Activated naive CD4-positive, alpha-beta T cell treated with Interleukin-2 at 50 U/mL for 16 hours (primary cell): ENCODE measurements around the gene PLPPR3.
"Not testable (repeated sequence)": the region's sequence is repeated elsewhere in the genome, so short reads cannot be mapped to it uniquely, and the experiment has no call there.

ENCODE experiments used
- DNase-seq: peaks from one replicate; pipeline ENCODE4 v3.0.0-alpha.2; 2020

Gene PLPPR3

GRCh38 chr19:825897-826644 lies 4.3 kb upstream of the PLPPR3 start:
- DNase-seq, result no peak

DNA sequence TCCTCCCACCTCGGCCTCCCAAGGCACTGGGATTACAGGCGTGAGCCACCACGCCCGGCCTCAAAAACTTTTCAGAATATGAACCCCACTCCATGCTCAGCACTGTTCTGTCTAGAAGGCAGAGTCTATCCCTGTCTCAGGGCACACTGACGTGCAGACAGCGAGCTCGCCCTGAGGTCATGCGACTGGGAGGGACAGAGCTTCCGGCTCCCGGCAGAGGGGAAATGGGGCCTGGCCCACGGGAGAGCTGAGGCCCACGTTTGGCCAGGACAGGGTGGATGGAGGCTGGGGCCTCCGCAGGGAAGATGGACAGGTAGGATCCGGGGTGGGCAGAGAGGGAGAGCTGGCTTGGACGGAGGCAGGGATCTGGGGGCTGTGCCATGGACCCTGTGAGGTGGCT lies 3.1 kb upstream of the PLPPR3 start:
- DNase-seq, result no peak

DNA sequence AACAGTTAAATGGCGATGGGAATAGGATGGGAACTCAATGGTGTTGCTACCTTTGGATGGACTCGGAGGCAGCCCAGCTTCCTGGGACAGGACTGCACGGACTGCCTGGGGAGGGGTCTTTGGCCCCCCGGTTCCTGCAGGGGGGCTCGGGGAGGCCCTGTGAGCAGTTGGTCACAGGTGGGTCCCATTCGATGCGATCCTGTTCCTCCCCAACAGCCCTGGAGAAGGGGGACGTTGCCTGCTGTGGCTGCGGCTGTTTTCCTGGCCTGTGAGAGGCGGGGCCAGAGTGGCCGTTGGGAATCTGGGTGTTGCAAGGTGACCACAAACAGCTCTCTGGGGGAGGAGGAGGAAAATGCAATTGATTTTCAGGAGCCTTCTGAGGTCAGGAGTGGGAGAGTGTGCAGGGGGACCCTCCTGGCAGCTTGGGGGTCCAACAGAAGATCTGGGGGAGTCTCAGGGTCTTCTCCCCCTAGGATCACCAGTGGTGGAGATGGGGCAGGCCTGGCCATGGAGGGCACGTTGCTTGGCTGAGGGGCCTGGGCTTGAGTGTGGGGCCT lies 1.9 kb upstream of the PLPPR3 start:
- DNase-seq, result no peak

DNA sequence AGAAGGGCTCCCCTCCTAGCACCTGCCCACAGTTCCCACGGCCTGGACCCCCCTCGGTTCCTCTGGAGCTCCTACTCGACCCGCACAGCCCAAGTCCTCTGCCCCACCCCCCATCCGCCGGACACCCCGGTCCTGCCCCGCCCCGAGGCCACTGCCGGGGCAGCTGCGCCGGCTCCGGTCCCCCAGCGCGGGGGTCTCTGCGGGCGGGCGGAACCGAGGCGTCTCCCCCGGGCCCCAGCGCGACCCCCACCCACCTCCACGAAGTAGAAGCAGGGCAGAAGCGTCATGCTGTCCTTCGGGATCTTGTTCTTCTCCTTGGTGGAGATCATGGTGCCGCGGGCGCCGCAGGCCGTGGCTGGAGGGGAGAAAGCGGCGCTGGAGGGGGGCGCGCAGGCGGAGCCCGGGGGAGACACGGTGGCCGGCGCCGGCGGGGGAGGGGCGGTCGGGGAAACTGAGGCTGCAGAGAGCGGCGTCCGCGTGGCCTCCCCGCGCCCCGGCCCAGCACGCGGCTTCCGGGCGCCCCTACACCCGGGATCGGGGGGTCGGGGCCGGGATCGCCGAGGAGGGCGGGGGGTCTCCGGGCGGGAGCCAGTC lies 427 bp downstream of the PLPPR3 start:
- DNase-seq, result no peak

GRCh38 chr19:820212-820611 lies 1.5 kb downstream of the PLPPR3 start:
- DNase-seq, result not testable (repeated sequence)

DNA sequence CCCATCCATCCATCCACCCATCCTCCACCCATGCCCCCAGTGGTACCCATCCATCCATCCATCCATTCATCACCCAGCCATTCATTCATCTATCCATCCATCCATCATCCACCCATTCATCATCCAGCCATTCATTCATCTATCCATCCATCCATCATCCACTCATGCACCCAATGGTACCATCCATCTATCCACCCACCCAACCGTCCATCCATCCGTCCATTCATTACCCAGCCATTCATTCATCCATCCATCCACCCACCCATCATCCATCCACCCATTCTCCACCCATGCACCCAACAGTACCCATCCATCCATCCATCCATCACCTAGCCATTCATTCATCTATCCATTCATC lies 5.3 kb downstream of the PLPPR3 start:
- DNase-seq, result no peak

DNA sequence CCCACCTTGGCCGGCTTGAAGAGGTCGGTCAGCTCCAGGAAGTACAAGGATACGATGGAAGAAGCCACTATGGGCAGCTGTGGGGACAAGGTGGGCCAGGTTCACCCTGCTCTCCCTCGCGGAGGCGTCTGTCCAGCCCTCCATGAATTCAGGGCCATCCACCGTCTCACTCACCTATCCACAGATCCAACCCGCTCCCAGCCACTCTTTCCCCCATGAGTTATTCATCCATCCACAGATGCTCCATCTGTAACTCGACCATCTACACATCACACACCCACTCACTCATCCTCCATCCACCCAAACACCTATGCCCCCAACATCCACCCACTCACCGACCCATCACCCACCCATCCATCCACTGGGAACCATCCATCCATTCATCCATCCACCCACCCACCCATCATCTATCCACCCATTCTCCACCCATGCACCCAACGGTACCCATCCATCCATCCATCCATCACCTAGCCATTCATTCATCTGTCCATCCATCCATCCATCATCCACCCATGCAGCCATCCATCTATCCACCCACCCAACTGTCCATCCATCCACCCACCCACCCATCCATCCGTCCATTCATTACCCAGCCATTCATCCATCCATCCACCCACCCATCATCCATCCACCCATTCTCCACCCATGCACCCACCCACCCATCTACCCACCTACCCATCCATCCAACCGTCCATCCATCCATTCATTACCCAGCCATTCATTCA lies 5.8 kb downstream of the PLPPR3 start:
- DNase-seq, result no peak

DNA sequence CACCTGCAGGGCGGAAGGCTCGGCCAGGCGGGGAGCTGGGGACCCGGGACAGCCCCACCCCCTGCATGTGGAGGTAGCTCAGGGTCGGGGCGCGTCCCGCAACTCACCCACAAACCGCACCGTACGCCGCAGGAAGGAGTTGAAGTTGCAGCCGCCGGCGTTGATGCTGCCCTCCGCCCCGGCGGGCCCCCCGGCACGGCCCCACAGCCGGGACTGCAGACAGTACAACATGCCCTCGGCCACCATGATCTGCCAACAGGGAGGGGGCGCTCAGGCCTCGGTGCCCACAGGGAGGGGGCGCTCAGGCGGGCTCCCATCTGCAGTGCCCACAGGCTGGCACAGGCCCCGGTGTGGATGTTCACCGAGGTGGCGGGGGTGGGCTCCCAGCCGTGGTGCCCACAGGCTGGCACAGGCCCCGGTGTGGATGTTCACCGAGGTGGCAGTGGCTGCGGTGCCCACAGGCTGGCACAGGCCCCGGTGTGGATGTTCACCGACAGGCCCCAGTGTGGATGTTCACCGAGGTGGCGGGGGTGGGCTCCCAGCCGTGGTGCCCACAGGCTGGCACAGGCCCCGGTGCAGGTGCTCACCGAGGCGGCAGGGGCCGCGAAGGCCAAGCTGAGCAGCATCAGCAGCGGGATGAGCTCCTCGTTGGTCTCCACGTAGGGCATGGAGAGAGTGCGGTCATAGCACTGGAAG lies 6.5 kb downstream of the PLPPR3 start:
- DNase-seq, result no peak

GRCh38 chr19:814152-815078 lies 7.3 kb downstream of the PLPPR3 start:
- DNase-seq, result no peak

- DNase-seq, result no peak
Observed at GRCh38 chr19:813219-814151, 8.3 kb downstream of the PLPPR3 start.

DNA sequence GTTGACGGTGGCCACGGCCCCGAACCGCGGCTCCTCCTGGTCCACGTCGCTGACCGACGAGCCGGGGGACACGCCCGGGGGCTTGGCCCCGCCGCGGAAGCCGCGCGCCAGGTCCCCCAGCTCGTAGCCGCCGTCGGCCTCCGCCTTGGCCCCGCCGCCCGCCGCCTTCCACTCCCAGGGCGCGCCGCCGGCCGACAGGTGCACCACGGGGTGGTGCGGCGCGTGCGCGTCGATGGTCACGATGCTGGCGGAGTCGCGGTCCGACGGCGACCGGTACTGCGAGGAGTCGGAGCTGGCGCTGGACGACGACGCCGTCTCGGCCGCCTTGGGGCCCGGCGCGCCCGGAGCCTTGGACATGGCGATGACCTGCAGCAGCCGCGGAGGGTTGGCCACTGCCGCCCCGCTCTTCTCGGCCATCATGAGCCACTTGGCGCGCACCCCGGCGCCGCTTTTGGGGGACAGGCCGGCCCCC lies 9.0 kb downstream of the PLPPR3 start:
- no peak for DNase-seq

DNA sequence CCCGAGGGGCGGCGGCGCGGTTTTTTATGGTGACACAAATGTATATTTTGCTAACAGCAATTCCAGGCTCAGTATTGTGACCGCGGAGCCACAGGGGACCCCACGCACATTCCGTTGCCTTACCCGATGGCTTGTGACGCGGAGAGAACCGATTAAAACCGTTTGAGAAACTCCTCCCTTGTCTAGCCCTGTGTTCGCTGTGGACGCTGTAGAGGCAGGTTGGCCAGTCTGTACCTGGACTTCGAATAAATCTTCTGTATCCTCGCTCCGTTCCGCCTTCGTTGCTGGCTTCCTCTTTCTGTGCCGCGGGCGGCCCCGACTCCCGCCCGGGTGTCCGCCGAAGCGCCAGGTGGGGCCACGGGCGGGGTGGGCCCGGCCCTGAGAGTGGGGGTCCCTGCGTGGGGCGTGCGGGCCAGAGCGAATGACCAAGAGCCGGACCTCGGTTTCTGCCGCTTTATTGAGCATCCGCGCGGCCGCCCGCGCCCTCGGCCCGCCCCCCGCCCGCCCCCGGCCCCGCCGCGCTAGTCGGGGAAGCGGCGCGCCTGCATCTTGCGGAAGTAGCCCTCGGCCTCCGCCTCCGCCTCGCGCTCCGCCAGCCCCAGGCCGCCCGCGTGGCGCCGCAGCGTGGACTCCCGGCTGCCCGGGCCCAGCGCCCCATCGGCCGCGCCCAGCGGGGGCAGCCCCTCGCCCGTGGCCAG lies 9.6 kb downstream of the PLPPR3 start:
- DNase-seq, result no peak

GRCh38 chr19:811506-812048 lies 10.2 kb downstream of the PLPPR3 start:
- DNase-seq, result no peak

DNA sequence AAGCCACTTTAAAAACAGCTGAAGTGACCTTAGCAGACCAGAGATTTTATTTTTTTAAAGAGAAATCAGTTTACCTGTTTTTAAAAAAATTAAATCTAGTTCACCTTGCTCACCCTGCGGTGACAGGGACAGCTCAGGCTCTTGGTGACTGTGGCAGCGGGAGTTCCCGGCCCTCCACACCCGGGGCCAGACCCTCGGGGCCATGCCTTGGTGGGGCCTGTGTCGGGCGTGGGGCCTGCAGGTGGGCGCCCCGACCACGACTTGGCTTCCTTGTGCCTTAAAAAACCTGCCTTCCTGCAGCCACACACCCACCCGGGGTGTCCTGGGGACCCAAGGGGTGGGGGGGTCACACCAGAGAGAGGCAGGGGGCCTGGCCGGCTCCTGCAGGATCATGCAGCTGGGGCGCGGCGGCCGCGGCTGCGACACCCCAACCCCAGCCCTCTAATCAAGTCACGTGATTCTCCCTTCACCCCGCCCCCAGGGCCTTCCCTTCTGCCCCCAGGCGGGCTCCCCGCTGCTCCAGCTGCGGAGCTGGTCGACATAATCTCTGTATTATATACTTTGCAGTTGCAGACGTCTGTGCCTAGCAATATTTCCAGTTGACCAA lies 10.8 kb downstream of the PLPPR3 start:
- DNase-seq, result no peak

- DNase-seq, result no peak
Observed at GRCh38 chr19:810077-810855, 11.5 kb downstream of the PLPPR3 start.

DNA sequence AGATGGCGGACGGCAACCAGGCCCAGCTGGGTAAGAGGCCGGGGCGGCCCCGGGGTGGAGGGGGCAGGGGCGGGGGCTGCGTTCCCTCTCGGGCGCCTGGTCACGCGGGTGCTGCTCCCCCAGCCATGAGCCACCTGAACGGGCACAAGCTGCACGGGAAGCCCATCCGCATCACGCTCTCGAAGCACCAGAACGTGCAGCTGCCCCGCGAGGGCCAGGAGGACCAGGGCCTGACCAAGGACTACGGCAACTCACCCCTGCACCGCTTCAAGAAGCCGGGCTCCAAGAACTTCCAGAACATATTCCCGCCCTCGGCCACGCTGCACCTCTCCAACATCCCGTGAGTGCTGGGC lies 13.4 kb downstream of the PLPPR3 start:
- DNase-seq, result no peak

DNA sequence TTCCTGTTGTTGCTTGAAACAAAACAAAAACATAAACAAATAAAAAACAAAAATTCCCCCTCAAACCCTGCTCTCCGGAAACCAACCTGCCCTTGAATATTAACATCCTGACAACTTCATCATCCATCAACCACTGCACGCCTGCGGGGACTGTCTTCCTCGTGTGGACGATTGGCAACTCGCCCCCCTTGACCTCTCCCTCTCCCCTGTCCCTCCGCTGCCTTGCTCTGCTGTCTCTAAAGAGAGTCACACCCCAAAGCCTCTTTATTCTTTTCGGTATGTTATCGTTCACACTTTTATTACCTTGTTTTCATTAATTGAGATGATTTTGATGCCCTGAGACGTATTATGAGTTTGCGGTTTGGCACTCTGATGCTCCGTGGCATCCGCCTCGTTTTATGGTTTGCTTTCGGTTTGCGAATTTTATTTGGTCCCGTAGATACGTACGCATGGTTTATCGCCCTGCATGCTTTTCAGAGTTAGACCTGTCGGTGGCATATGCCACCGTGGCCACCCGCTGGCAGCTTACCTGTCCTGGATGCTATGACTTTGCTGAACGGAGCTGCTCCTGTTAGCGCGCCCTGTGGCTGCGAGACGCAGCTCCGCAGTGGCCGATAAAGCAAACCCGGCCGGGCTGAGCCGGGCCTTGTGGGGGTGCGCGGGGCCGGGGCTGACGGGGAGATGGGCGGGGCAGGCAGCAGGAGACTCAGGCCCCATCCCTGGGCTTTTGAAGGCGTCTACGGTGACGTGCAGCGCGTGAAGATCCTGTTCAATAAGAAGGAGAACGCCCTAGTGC lies 13.9 kb downstream of the PLPPR3 start:
- DNase-seq, result no peak
